GM19023 (cell line): ENCODE measurements around the gene NUMA1.

Experiments used
- ATAC-seq: cut with Tn5 transposase; IDR thresholded peaks from one replicate; pipeline ENCODE4 v1.9.1; 2021; ENCODE audit warnings: mild to moderate bottlenecking, moderate library complexity; ENCODE audit not compliant: unreplicated experiment

Gene NUMA1

DNA sequence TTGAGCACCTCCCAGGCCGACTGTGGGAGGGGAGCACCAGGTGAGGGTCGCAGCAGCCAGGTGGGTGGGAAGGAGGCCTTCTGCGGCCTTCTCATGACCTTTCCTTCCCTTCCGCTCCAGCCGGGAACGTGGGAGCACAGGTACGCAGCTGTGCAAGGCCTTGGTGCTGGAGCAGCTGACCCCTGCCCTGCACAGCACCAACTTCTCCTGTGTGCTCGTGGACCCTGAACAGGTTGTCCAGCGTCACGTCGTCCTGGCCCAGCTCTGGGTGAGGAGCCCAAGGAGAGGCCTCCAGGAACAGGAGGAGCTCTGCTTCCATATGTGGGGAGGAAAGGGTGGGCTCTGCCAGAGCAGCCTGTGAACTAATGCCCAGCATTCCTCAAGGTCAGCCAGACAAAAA is 79.1 kb downstream of the NUMA1 start:
- ATAC-seq, result no peak

DNA sequence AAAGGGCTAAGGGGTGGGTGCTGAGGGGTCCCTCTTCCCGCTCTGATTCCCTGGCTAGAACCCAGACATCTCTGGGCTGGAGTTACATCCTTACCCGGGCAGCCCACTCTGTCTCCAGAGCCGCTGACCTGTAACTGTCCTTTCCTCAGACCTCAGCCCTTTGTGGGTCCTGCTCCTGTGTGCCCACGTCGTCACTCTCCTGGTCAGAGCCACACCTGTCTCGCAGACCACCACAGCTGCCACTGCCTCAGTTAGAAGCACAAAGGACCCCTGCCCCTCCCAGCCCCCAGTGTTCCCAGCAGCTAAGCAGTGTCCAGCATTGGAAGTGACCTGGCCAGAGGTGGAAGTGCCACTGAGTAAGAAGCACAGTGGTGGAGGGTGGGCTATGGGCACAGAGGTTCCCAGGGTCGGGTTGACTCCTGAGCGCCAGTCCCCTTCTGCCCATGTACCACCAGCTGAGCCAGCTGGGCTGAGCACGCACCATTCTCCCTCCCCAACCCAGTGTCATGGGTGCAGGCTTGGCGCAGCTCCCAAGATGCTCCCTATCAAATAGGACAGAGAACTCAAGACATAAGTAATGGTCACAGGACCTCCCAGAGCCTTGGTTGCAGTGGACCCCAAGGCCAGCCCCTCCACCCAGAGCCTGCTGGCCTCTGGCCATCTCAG is 80.0 kb downstream of the NUMA1 start:
- ATAC-seq, result no peak

DNA sequence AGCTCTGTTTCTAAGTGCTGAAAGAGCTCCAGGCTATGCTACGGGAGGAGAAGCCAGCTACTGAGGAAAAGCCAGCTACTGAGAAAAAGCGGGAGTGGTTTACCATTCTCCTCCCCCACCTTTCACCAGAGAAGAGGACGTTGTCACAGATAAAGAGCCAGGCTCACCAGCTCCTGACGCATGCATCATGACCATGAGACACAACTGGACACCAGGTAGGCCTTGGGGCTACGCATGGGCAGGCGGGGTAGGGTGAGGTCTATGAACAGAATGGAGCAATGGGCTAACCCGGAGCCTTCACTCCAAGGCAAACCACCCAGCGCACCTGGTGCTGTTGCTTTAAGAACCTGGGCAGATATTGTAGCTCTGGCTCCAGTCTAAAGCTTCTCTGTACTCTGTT is 80.5 kb downstream of the NUMA1 start:
- no peak for ATAC-seq

DNA sequence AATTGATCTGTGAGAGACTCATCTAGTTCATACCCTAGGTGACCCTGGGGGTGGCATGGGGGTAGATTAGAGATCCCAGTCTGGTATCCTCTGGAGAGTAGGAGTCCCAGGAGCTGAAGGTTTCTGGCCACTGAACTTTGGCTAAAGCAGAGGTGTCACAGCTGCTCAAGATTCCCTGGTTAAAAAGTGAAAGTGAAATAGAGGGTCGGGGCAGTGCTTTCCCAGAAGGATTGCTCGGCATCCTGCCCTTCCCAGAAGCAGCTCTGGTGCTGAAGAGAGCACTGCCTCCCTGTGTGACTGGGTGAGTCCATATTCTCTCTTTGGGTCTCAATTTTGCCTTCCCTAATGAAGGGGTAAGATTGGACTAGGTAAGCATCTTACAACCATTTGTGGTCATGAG is 81.0 kb downstream of the NUMA1 start:
- ATAC-seq, result no peak

DNA sequence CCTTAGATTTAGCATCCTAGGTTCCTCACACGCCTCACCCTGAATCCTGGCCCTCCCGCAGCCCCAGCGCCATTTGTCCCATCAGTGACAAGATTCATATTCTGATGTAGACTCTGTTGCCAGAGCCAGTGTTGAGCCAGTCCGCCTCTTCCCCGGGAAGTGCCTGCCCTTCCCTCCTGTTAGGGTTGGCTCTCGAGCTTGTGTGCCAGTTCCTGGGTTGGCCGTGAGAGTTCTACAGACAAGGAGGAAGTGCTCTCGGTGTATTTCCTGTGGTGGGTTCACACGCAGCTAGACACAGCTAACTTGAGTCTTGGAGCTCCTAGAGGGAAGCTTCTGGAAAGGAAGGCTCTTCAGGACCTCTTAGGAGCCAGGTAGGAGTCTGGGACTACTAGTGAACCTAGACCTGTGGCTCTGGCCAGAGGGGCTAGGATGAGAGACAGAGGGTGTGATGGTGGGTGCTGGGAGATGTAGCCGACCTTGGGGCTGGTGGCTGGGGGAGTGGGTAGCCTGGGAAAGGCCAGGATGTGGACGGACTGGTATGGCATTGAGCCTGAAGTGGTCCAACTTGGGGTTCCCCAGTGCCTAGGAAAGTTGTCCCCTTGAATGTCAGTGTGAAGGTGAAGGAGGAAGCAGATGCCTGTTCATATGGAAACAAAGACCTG is 81.6 kb downstream of the NUMA1 start, which contains the start of gene IL18BP:
TSS of gene IL18BP (plus strand) at position 261 of the 662 bp plus-strand sequence. CDS start 1,076 bp downstream, outside the sequence.
- ATAC-seq, result no peak

DNA sequence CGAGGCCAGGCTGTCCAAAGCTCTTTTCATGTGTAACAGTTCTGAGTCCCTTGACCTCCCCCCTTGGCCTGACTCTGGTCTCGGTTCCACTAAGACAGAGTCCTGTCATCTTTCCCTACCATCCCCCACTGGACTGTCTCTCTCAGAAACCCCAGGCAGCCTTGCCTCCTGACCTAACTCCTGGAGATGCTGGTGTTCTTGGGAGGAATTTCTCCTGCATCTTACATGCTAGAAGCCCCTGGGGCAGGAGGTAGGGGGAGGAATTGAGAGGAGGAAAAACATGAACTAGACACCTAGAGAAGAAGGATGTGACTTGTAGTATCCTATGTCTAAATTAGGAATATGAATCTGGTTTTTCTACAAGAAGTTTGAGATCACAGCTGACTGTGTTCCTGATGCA is 82.3 kb downstream of the NUMA1 start:
- ATAC-seq, result no peak

DNA sequence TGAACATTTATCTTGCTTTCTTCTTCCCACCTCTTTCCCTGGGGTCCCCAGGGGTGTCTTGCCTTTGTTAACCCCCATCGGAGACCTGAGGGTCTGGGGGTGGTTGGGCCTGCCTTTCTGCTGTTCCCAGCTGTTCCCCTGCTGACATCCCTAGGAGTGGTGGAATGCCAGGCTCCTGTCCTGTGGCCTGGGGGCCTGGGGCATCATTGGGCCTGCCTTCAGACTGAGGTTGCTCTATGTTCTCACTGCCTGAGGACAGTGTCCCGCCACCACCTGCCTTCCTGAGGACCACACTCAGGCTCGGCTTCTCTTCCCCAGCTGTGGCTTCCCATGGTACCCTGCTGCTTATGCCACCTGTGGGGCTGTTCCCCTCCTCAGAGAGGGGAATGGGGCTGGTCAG is 82.7 kb downstream of the NUMA1 start:
- ATAC-seq, result no peak

DNA sequence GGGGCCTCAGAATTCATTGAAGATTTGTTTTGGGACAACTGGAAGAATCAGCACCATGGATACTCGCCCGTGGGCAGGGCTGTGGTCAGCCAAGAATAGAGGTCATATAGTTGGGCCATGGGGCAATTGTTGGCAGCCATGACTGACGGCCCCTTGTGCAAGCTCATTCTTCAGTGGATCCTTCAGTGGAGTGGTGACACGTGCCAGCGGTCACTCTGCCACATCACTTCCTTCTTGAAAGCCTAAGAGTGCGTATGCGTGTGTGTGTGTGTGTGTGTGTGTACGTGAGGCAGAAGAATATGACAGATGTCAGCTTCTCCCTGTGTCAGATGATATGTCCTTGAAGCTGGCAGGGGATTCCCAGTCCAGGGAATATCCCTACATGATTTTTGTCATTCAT is 83.4 kb downstream of the NUMA1 start:
- ATAC-seq, result no peak

DNA sequence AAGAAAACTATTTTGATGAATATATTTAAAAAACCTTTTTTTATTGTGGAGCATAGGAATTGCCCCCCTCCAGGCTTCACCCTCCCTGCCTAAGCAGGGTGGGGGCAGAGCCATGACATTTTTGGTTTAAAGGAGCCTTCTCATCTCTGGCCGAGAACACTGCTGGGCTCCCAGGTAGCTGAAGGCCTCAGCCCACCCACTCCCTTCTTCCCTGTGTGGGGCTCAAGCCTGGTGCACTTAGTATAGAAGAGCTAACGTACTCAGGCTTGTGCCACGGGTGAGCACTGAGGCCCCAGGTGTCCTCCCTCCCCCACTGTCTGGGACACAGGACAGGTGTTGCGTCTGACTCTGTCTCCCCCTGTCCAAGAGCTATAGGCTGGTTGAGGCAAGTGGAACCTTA is 83.8 kb downstream of the NUMA1 start:
- no peak for ATAC-seq

DNA sequence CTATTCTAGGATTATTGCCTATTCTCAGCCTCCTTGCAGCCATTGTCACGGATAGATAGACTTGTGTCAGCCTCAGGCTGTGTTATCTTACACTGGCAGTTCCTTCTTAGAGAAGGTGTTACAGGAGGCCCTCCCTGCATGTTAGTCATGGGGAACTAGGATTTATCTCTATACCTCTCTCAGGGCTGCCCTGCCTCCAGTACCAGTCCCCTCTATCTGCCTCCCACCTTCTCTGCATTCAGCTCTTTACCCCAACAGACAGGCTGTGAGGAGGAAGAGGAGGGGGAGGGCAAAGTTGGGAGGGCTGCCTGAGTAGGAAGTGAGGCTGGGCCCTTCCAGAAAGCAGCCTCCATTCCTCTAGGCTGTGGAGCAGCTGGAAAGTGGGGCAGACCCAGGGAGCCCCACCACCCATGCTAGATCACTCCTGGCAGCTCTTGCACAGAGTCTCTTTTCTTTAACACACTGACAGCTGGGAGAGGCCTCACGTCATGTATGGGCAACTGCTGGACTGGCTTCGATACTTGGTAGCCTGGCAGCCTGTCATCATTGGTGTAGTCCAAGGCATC is 84.5 kb downstream of the NUMA1 start:
- no peak for ATAC-seq

DNA sequence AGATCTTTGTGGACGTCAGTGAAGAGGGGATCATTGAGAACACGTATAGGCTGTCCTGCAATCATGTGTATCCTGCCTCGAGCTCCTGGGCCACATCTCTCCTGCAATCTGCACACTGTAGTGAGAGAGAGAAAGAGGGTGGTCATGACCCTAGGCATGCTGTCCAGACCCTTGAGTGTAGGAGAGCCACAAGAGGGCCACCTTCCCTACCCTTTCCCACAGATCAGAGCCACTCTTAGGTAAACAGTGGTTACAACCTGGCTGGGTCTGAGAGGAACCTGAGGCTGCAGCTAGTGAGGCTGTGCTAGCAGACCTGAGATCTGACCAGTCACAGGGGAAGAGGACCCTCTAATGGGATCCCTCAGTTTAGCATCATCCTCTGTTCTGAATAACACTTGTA is 85.6 kb downstream of the NUMA1 start:
- ATAC-seq, result no peak

DNA sequence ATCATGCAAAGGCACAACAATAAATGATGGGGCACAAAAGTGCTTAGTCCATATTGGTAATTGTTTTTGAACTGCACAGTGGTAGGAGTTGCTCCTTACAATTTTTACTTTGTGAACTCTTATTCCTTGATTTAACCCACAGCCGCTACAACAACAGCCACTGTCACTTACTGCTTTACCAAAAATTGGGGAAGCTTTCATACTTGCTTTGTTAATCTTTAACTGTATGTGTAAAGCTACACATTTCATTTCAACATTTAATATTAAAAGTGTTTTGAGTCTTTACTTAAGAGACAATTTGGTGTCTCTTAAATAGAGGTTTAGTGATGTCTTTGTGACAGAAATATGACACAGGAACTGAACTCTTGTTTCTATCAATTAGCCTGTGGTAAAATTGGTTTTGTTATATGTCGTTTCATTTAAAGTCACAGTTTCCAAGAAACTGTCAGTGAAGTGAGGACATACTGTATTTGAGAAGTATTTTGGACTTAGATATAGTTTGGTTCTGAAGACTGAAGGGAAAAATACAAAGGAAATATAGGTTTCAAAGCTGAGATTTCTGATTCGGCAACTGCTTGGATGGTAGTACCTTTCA is 88.1 kb downstream of the NUMA1 start:
- ATAC-seq, result no peak

DNA sequence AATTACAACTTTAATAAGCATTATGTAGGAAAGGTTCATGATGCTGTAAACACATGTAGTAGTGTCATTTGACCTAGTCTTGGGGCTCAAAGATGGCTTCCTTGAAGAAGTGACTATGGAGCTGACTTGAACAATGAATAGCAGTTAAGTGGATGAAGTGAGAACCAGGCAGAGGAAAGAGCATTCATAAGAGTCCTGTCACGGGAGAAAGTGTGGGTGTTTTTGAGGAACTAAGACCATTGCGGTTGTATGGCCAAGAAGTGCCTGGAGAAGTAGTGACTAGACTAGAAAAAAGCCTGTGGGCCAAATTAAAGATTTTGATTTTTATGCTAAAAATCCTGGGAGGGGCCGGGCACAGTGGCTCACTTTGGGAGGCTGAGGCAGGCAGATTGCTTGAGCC is 88.8 kb downstream of the NUMA1 start:
- ATAC-seq, result no peak

DNA sequence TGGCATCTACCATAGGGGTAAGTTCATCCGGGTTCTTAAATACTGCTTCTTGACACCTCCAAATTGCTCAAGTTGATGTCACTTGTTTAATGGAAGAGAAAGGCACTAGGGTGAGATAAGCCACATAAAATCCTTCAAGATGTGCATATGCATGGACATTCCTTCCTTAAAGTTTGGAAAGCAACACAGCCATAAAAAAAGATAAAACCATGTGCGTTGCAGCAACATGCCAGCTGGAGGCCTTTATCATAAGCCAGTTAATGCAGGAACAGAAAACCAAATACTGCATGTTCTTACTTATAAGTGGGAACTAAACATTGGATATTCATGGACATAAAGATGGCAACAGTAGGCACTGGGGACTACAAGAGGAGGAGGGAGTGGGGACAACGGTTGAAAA is 89.6 kb downstream of the NUMA1 start:
- ATAC-seq, result no peak

DNA sequence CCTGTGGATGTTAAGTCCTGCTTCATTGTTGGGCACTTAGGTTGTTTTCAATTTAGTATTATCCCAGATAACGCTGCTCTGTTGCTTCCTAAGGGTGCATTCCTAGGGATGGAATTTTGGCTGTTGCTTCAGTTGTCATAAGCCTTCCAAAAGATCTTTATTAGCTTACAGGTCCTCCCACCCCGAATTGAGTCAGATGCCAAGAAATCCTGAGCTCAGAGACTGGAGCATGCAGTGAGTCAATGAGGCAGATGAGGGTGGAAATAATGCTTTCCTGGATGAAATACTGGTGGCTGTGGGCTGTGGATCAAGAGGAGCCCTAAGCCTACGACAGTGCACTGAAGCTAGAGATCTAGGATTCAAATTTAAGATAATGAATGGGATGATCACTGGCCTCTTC is 92.3 kb downstream of the NUMA1 start:
- ATAC-seq, result no peak

DNA sequence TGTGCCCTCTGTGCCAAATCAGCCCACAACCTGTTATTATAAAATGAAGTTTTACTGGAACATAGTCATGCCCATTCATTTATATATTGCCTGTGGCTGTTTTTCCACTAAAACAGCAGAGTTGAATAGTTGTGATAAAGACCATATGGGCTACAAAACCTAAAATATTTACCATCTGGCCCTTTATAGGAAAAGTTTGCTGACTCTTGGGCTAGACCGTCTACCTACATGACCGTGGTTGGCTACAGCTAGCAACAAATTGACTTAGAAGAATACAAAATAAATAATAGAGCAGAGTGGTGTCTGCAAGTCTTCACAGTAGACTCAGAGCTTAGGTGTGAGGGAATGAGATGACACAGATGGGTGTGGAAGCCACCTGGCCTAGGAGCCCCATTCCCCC is 92.8 kb downstream of the NUMA1 start:
- ATAC-seq, result no peak

DNA sequence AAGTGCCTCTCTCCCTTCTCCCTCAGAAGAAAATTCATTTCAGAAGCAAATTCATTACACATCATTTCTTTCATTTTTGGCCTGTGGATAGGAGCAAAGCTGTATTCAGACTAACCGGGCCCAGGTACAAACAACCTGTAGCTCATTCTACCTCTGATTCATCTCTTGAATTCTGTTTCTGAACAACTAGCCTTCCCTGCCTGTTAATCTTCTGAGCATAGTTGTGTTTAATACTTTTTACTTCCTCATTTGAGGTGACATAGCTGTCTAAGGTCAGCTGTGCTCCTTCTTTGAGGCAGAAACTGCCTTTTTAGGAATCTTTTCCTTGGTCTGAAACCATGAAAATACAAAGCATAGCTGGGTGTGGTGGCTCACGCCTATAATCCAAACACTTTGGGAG is 94.2 kb downstream of the NUMA1 start:
- no peak for ATAC-seq

DNA sequence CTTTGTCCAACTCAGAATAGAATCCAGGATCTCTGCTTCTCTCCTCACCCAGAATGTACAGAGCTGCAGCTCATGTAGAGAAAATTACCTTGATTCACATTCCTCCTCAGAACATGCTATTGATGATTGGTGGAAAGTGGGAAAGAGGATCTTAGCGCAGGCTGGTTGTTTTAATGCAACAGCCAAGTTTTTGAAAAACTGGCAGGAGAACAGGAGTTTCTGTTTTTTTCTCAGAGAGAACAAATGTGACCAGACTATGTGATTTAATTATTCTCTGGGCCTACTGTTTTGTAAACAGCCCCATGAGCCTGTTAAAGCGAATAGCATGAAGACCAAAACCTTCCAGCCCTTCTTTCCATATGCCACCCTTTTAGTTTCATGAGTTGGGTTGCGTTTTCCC is 100.7 kb downstream of the NUMA1 start:
- ATAC-seq, result no peak

DNA sequence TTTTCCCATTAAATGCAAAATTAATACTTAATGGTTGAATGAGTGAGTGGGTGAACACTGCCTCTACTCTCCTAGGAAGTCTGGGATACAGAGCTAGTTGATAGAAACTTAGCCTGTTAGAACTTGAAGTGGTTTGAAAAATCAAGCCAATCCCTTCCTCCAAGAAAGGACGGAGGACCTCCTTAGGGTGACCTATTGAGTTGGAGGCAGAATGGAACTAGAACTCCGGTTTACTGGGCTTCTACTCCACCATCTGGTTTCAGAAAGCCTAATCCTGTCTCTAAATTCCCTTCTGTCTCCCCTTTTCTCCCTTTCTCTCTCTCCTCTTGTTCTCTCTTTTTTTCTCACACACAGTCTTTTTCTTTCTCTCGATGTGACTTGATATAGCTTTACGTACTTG is 101.2 kb downstream of the NUMA1 start:
- no peak for ATAC-seq

DNA sequence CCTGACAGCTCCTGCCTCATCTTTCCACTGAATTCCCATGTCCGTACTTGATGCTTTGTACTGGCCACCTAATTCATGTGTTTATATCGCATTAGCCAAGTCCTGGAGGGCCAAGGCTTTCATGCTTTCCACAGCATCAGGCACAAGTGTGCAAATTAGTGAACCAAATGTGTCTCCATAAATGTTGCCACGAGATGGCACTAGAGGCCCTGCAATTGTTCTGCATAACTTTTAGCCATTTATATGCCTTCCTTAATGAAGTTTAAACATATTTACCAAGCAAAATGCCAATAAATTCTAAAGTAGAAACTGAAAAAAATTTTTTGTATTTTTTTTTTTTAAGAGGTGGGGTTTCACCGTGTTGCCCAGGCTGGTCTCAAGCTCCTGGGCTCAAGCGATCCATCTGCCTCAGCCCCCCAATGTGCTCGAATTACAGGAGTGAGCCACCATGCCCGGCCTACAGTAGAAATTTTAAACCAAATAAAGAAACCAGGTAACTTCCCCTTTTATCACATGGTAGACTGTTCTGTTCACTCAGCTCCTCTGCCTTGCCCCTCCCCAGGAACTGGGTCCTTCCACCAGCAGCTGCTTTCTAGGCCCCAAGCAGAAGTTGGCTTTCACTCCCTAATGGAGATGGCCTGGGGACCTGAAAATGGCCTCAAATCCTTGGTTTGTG is 102.5 kb downstream of the NUMA1 start:
- no peak for ATAC-seq

DNA sequence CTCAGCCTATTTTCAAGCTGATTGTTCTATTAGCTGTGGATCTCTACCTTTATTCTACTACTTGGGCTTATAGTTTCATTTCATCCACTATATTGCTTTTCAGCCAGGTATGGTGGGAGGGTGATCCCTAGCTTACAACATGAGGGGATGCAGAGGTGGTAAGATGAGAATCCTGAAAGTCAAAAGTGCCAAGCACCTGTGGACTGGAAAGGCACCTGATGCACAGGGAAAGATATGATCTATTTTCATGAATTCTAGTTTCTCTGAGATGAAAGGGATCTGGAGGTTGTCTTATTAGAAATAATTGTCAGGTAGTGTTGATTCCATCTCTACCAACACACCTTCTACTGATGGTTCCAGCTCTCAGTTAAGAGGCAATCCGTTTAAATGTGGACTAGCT is 103.3 kb downstream of the NUMA1 start:
- ATAC-seq, result no peak

DNA sequence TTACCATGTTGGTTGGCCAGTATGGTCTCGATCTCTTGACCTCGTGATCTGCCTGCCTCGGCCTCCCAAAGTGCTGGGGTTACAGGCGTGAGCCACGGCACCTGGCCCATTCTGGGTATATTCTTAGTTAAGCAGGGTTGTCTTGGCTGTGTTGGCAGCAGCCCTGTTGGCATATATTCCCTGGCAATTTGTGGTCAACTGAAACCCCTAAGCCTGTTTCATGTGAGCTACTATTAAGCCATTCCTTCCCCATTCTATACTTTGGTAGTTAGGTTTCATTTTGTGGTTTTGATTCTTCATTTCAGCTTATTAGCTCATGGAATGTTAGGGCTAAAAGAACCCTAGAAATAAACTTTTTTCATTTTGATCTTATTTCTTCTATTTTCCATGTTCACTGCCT is 103.8 kb downstream of the NUMA1 start:
- no peak for ATAC-seq
